Measurements from ENCODE around the gene FCHO2.
"Not testable (repeated sequence)": the region's sequence is repeated elsewhere in the genome, so short reads cannot be mapped to it uniquely, and the experiment has no call there.

The FCHO2 gene, protein sequence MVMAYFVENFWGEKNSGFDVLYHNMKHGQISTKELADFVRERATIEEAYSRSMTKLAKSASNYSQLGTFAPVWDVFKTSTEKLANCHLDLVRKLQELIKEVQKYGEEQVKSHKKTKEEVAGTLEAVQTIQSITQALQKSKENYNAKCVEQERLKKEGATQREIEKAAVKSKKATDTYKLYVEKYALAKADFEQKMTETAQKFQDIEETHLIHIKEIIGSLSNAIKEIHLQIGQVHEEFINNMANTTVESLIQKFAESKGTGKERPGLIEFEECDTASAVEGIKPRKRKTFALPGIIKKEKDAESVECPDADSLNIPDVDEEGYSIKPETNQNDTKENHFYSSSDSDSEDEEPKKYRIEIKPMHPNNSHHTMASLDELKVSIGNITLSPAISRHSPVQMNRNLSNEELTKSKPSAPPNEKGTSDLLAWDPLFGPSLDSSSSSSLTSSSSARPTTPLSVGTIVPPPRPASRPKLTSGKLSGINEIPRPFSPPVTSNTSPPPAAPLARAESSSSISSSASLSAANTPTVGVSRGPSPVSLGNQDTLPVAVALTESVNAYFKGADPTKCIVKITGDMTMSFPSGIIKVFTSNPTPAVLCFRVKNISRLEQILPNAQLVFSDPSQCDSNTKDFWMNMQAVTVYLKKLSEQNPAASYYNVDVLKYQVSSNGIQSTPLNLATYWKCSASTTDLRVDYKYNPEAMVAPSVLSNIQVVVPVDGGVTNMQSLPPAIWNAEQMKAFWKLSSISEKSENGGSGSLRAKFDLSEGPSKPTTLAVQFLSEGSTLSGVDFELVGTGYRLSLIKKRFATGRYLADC

DNA sequence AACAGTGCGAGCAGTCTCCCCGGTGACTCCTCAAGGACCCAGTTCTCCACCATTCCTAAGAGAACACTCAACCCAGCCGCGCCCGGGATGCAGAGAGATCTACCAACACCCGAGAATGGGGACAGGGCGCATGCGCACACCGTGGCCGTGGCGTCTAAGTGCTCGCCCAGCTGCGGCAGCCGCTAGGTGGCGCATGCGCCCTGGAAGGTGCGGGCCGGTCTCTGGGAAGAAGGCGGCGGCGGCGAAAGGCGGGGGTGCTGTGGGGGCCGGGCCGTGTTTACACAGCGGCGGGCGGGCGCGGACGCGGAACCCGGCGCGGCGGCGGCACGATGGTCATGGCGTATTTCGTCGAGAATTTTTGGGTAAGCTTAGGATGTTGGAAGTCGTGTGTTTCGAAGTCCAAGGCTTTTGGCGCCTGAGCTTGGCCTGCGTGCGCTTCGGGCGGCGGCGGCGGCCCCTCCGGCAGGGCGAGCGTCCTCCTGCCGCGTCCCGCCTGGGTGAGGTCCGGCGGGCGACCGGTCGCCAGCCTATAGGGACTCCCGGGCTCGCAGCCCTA lies at the start of gene FCHO2:
TSS of gene FCHO2 (plus strand) at position 274 of the 556 bp plus-strand sequence. CDS start at position 330, 56 bp downstream.
- peak; percentile 93 to 95 for DNase-seq

DNA sequence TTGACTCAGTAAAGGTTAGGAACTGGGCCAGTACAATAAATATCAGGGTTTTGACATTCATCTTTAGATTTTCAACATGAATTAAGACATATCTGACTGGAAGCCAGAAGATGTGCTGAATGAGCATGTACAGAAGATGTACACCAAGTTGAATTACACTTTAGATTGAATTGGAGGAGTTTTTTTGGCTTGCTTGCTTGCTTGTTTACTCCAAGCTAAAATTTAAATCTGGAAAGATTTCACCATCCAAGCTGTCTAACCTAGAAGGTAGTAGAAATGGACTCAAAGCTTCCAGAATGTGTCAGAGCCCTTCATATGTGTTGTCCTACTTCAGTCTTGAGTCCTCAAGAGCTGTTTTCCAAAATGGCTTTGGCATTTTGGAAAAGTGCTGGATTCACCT lies 49.0 kb upstream of the FCHO2 start:
- DNase-seq, result no peak

DNA sequence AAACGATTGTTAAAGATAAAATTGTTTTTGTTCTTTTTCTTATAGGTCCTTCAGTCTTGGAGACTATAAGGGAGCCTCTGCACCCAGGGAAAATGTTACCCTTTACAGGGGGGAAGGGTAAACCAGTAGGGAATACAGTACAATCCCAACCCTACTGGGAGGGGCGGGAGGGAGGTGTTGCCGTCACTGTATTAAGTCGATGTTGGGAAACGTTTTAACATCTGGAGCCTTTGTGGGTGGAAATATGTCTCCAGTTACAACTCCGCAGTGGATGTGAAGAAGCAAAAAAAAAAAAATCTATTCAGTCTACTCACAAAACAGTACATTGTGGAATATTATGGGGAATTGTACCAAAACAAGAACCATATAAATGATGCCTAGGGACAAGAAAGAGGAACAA lies 47.2 kb upstream of the FCHO2 start:
- no peak for DNase-seq

DNA sequence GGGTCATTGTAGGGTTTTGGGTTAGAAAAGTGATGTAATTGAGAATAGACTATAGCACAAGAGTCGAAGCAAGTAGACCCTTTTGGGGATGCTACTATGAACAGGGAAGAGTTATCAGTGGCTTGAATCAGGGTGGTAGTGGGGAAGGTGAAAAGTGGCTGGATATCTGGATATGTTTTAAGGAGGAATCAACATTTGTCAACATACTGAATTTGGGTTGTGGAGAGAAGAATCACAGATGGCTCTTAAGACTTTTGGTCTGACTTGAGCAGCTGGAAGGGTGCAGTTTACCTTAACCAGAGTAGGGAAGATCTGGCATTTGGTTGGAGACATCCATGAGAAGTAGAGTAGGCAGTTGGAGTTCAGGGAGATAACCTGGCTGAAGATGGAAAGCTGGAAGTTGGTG lies 38.5 kb upstream of the FCHO2 start:
- DNase-seq, result no peak

DNA sequence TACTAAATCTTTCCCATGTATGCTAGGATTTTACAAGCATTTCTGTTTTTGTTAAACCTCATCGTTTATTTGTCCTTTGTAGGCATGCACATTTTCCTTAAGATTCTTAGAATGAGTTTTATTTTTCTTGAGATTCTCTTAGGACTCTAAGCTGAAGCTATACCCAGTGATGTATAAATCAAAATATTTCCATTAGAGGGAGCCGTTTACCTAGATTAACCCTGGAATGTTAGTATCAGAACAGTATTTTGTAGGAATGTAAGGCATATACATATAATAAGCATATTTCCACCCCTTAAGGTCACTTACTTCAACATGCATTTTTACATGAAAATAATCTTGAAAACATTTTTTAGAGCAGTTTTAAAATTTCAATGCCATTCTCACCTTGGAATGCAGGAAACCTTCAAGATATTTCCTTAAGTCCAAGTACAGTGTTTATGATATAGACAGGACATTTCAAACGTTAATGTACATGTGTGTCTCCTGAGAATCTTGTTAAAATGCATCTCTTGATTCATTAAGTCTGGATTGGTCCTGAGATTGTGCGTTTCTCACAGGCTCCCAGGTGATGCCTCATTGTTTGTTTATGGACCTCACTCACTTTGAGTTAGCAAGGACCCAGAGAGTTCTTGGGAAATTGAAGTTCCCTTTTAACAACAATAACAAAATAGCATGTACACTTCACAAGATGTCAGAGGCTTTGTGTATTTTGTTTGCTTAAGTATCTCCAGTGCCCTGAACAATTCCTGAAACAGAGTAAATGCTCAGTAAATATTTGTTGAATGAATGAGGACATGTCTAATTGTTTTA lies 34.9 kb upstream of the FCHO2 start:
- no peak for DNase-seq

DNA sequence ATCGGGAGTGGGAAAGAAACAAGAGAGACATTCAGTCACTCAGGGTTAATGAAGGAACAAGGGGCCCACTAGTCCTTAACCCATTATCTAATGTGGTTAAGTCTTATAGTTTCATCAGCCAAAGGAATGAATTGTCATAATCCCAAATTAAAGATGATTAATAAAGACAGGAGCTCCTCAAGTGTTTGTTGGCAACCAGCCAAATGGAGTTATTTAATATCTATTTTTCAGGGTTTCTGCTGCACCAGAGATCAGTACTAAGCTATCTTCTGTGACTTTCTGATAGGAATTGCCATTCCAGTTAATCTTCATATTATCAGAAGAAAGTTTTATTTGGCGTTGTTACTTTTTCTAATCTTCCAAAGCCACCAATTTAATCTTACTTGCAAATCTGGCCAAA lies 34.0 kb upstream of the FCHO2 start:
- no peak for DNase-seq

DNA sequence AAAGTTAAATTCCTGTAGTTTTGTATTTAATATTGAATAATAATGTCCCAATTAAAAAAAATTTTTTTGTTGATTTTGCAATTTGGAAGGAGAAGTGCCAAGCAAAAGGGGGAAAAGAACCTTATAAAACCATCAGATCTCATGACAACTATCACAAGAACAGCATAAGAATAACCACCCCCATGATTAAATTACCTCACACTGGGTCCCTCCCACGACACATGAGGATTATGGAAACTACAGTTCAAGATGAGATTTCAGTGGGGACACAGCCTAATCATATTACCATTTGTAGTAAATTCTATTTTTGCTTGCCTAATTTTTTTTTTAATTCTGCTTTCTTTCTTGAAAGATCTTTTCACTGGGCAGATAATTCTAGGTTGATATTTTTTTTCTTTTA lies 33.4 kb upstream of the FCHO2 start:
- DNase-seq, result no peak

DNA sequence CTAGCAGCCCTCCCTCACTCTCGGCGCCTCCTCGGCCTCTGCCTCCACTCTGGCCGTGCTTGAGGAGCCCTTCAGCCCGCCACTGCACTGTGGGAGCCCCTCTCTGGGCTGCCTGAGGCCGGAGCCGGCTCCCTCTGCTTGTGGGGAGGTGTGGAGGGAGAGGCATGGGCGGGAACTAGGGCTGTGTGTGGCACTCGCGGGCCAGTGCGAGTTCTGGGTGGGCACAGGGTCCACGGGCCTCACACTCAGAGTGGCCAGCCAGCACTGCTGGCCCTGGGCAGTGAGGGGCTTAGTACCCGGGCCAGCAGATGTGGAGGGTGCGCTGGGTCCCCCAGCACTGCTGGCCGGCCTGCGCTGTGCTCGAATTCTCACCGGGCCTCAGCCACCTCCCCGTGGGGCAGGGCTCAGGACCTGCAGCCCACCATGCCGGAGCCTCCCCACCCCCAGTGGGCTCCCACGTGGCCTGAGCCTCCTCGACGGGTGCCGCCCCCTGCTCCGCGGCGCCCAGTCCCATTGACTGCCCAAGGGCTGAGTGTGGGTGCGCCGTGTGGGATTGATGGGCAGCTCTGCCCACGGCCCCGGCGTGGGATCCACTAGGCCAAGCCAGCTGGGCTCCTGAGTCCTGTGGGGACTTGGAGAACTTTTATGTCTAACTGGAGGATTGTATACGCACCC lies 30.4 kb upstream of the FCHO2 start:
- DNase-seq, result no peak

DNA sequence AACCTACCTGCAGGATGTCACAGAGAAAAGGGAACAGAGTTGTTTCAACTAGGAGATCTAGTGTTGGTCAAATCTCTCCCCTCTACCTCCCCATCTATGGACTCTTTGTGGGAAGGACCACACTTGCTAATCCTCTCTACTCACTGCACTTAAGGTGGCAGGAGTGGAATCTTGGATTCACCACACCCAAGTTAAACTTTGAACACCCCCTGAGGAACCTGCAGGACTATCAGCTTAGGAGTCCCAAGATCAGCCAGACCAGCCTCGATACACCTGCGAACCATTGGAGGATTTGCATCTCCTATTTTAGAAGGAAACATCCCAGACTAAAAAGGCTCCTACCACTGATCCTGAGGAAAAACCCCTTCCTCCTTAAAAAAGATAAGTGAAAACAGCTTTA lies 23.2 kb upstream of the FCHO2 start:
- not testable (repeated sequence) for DNase-seq

DNA sequence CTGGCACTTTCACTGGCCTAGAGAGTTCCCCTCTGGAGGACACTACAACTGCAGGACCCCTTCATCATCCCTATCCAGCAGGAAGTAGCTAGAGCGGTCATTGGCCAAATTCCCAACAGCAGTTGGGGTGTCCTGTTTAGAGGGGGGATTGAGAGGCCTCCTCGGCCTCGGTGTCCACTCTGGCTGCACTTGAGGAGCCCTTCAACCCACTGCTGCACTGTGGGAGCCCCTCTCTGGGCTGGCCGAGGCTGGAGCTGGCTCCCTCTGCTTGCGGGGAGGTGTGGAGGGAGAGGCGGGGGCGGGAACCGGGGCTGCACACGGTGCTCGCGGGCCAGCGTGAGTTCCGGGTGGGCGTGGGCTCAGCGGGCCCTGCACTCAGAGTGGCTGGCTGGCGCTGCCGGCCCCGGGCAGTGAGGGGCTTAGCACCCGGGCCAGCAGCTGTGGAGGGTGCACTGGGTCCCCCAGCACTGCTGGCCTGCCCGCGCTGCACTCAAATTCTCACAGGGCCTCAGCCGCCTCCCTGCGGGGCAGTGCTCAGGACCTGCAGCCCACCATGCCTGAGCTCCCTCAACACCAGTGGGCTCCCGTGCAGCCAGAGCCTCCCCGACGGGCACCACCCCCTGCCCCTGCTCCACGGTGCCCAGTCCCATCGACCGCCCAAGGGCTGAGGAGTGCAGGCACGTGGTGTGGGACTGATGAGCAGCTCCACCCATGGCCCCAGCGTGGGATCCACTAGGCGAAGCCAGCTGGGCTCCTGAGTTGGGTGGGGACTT lies 20.7 kb upstream of the FCHO2 start:
- DNase-seq, result not testable (repeated sequence)

DNA sequence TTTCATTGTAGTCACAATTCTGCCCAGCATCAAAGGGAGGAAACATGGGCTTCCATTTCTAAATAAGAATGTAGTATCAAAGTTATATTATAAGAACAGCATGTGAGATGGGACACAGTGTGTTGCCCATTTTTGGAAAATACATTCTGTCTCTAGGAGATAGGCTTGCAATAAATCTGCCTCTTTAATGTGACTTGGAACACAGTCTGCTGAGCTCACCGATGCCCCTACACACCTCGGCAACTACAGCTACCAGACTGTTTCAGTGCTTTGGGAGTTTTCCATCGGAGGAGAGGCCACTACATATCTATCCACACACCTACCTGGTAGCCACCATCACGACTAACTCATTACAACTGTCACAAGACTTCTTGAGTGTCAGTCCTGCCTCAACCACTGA lies 18.9 kb upstream of the FCHO2 start:
- DNase-seq, result no peak

DNA sequence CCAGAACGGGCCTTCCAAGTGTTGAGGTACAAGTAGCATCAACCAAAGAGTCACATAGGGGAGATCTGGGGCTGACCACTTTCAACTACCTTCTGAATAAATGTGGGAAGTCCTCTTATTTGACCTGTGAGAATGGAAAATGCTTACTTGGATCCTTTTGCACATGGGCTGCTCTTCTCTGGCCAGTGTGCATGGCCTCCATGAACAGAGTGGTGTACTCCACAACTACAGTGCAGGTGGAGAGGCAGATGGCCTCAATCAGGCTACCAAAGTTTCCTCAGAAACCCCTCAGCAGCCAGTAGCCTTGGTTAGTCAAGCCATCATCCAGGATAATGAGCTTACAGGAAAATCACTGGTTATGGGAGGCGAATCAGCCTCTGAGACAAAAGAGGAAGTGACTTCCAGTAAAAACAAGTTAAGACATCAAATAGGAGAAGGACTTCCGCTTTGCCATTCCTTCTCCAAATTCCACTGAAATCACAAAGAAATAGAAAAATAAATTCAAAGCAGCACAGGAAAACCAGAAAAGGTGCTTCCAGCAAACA lies 18.3 kb upstream of the FCHO2 start:
- DNase-seq, result no peak

DNA sequence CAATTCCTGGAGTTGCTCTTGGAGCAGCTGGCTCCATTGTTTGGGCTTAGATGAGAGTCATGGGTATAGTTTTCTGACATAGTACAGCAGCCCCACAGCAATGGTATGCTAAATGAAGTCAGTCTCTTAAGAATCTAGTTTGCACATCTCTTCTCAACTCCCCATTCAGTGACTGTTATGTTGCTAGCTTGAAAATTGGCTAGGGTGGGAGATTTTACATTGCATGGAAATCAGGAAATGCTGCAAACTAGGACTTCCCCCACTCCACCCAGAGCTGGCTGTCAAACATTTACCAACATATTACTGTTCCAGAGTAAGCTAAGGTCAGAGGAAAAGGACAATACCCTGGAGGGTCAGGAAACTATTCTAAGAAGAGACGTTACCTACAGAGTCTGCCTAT lies 17.6 kb upstream of the FCHO2 start:
- no peak for DNase-seq

DNA sequence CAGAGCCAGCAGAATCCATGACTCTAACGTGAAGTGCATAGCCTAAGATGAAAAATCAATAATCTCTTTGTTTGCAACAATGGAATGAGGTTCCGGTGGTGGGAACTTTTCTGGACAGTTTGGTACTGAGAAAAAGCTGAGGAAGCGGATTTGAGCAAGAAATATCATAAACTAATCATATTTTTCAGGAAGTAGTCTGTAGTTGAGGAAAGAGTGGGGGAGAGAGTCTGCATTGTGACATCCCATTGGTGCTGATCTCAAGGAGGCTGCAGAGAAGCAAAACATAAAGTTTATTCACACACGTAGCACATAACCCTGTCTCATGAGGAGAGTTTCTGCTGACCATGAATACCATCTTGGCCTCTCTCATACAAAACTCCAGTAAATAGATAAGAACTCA lies 15.8 kb upstream of the FCHO2 start:
- no peak for DNase-seq

DNA sequence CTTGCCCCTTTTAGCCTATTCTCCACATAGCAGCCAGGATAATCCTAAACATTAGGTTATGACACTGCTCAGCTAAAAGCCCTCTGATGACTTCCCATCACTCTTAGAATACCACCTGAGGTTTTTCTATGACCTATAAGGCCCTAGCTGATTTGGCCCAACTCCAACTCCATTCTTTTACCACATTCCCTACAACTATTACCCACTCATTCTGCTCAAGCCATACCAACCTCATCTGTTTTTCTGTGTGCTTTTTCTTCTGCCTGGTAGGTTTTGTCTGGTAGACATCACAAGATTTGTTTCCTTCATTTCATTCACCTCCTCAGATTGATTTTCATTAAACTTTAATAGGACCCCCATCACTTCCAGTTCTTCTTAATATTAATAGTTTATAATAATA lies 12.5 kb upstream of the FCHO2 start:
- DNase-seq, result no peak

DNA sequence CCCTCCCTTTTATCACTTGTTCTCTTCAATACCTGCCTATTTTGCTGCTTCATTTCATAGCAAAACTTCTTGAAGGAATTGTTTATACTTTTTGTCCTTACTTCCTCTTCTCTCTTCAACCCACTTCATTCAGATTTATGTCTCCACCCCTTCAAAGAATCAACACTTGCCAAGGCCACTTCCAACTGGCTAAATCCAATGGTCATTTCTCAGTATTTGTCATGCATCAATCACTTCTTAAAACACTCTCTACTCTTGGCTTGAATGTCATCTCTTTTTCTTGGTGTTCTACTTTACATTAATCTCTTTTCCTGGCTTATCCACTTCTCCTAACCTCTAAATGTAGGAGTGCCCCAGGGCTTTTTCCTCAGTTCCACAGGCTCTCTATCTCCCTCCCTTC lies 8.3 kb upstream of the FCHO2 start:
- DNase-seq, result no peak

DNA sequence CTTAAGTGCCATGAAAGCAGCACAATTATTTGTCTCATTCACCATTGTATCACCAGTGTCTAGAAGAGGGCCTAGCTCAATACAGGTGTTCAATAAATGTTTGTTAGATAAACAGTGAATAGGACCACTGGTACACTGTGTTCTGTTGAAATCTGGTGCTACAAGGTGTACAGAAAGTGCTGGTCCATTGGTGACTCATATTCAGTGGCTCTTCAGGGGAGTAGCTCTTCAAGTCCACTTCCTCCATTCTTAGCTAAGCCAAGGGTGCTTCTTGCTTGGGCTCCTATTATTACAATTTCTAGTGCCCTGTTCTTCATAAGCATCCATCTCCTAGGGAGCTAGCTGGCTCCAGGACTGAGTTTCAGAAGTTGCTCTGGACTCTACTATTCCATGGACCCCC lies 6.4 kb upstream of the FCHO2 start:
- no peak for DNase-seq

DNA sequence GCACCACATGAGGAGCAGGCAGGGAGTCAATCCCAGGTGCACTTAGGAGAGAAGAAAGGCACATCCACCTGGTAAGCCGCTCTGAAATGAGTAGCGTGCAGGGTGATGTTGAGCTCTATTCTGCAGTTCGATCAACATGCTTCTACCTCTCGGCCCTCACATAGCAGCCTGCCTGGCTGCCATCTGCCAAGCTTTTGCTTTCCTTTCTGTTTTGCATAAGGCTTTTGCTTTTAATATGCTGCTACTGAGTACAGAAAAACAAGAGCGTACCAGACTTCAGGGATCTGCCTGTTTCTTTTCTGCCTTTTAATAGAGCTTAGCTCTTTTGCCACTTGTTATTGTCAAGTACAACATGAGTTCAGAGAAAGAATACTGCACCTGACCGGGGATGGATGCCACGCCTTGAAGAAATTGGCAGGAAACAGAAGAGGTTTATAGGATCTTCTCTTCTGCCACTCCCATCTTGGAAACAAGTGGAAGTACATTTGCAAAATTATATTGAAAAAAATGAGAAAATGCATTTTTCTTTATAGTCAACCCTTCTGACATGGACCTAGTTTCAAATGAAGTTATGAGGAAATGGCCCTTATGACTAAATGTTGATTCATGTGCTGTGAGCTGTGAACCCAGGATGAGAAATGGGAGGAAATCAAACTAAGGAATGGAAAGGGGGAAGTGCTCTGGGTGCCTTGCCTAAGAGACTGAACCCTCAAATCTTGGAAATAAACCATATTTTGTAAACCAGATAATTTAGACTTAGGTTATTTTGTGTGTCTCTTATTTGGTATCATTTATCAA lies 4.0 kb upstream of the FCHO2 start:
- no peak for DNase-seq

DNA sequence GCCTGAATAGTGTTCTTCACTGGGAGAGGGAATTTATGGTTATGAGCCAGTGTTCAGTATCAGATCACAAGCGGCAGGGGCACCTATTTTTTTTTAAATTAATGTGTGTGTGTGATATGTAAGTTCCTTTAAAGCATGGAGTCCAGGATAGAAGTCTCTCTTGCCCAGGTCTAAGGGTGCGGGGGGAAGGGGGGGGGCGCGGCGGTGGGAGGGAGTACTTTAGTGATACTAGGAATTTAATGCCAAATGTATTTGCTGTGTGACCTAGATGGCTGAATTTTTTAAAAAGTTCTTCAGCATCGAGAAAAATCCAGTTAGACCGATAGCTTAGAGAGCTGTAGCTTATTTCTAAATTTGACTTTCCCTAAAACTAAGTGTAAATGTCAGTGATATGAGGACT lies 1.5 kb upstream of the FCHO2 start:
- DNase-seq, result no peak

DNA sequence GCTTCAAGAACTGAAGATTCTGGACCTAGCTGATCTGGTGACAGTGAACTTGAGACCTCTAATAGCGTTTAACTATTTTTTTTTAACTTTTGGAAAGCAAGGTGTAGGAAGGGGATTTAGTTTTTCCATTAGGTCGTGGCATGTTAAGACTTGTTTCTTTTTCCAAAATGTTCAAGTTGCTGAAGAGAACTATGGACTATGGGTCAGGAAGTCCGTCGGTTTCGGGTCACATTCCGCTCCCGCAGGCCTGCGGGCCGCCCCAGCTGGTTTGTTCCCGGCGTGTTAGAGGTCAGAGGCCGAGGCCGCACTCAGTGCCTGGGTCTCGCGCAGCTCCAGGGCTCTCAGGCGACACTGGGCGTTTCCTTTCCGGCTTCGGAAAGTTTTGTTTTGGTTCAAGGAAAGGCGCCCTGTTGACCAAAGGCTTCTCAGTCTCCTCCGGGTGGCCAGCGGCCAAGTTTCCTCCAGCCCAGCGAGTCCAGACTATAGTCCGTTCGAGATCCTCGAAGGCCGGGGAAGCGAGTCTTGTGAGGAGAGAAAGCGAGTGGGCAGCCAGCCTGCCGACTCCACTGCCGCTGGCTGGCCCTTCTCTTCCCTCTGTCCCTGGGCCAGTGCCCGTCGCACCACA lies 586 bp upstream of the FCHO2 start:
- no peak for DNase-seq

Data from activated CD4-positive, alpha-beta T cell treated with anti-CD3 and anti-CD28 coated beads, Interleukin-2, amount 50 U/mL, for 4 hours (primary cell).